DOHH2 (cell line): ENCODE results near the gene FBXO28.
"Not testable (repeated sequence)": the region's sequence is repeated elsewhere in the genome, so short reads cannot be mapped to it uniquely, and the experiment has no call there.

Experiments used
- H3F3A ChIP-seq: fragments of 200-600 bp; sonication (generic), shearing (Covaris generic); 2 replicates; pipeline ENCODE4 v1.6.0; 2016; ENCODE audit warnings: antibody characterized with exemption, mild to moderate bottlenecking; ENCODE audit not compliant: control insufficient read depth, insufficient read depth
- H3K27ac ChIP-seq: fragments of 200-600 bp; sonication (generic); 2 replicates; pipeline ENCODE4 v1.5.1; 2014; ENCODE audit warnings: low read depth, mild to moderate bottlenecking, low read length, moderate library complexity
- H3K27me3 ChIP-seq: fragments of 200-600 bp; sonication (generic); 2 replicates; pipeline ENCODE4 v1.6.1; 2014; ENCODE audit warnings: mild to moderate bottlenecking, low read length, mixed read lengths; ENCODE audit not compliant: control insufficient read depth
- H3K36me3 ChIP-seq: fragments of 200-600 bp; sonication (generic); 2 replicates; pipeline ENCODE4 v1.6.1; 2014; ENCODE audit warnings: mild to moderate bottlenecking, low read length, moderate library complexity, mixed read lengths; ENCODE audit not compliant: control insufficient read depth
- H3K4me1 ChIP-seq: fragments of 200-600 bp; sonication (generic); 2 replicates; pipeline ENCODE4 v1.6.1; 2014; ENCODE audit warnings: mild to moderate bottlenecking, low read length, mixed read lengths; ENCODE audit not compliant: control insufficient read depth
- H3K4me2 ChIP-seq: fragments of 200-600 bp; sonication (generic); 2 replicates; pipeline ENCODE4 v1.6.0; 2014; ENCODE audit warnings: mild to moderate bottlenecking, low read length, moderate library complexity
- H3K4me3 ChIP-seq: fragments of 200-600 bp; sonication (generic); 2 replicates; pipeline ENCODE4 v1.5.1; 2014; ENCODE audit warnings: mild to moderate bottlenecking, low read length, mixed read lengths
- H3K79me2 ChIP-seq: fragments of 200-600 bp; sonication (generic); 2 replicates; pipeline ENCODE4 v1.6.1; 2014; ENCODE audit warnings: mild to moderate bottlenecking, low read length, mixed read lengths; ENCODE audit not compliant: control insufficient read depth
- H3K9me2 ChIP-seq: fragments of 200-600 bp; sonication (generic); replicated peaks from 2 replicates; pipeline ENCODE4 v1.6.1; 2014; ENCODE audit warnings: mild to moderate bottlenecking, low read length, mixed read lengths; ENCODE audit not compliant: control insufficient read depth
- H3K9me3 ChIP-seq: fragments of 200-600 bp; sonication (generic); 2 replicates; pipeline ENCODE4 v1.6.1; 2014; ENCODE audit warnings: antibody characterized with exemption, low read length, mixed read lengths; ENCODE audit not compliant: control insufficient read depth, insufficient read depth
- H4K20me1 ChIP-seq: fragments of 200-600 bp; sonication (generic); 2 replicates; pipeline ENCODE4 v1.6.0; 2014; ENCODE audit warnings: low read depth, mild to moderate bottlenecking, antibody characterized with exemption, low read length, moderate library complexity; ENCODE audit not compliant: control insufficient read depth, insufficient read depth
- EZH2phosphoT487 ChIP-seq: fragments of 200-600 bp; sonication (generic); IDR thresholded peaks from 2 replicates; pipeline ENCODE4 v1.6.1; 2017; ENCODE audit warnings: borderline replicate concordance, mild to moderate bottlenecking, antibody characterized with exemption, low read length, moderate library complexity, mixed read lengths
- TF ChIP-seq, protein P1 (sequence below): fragments of 200-600 bp; sonication (generic); IDR thresholded peaks from one replicate; pipeline ENCODE4 v1.5.1; 2014; ENCODE audit warnings: antibody characterized with exemption, mild to moderate bottlenecking, low read depth, low read length; ENCODE audit not compliant: poor library complexity, severe bottlenecking

FBXO28 gene

DNA sequence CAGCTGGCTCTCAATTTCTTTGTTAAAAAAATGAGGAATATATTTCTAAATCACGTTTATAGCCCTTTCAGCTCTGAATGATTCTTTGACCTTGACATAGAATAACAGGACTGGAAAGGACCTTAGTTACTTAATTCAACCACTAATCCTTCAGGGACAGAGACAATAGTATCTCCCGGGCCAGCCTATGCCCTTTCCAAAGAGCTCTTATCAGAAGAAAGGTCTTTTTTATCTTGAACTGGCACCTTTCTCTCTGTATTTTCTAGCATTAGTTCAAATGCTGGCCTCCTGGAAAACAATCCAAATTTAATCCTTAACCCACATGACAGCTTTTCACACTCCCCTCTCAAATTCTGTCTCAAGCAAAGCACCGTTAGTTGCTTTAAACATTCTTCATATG is 44.8 kb upstream of the FBXO28 start:
- Histone ChIP-seq H3K4me2 (no peak overlapping the region), H3K36me3 (no peaks in the 10 kb centered on the region), H3K27ac (no peak overlapping the region), H3K9me3 (no peaks in the 10 kb centered on the region), H3F3A (no peaks in the 10 kb centered on the region), H3K4me1 (no peaks in the 10 kb centered on the region), H3K4me3 (no peak overlapping the region), H3K79me2 (no peaks in the 10 kb centered on the region), H3K27me3 (peaks cover 34% of the 10 kb centered on the region), H4K20me1 (no peaks in the 10 kb centered on the region), H3K9me2 (no peaks in the 10 kb centered on the region)
- no peak for TF ChIP-seq EZH2phosphoT487
- TF ChIP-seq, protein P1, sequence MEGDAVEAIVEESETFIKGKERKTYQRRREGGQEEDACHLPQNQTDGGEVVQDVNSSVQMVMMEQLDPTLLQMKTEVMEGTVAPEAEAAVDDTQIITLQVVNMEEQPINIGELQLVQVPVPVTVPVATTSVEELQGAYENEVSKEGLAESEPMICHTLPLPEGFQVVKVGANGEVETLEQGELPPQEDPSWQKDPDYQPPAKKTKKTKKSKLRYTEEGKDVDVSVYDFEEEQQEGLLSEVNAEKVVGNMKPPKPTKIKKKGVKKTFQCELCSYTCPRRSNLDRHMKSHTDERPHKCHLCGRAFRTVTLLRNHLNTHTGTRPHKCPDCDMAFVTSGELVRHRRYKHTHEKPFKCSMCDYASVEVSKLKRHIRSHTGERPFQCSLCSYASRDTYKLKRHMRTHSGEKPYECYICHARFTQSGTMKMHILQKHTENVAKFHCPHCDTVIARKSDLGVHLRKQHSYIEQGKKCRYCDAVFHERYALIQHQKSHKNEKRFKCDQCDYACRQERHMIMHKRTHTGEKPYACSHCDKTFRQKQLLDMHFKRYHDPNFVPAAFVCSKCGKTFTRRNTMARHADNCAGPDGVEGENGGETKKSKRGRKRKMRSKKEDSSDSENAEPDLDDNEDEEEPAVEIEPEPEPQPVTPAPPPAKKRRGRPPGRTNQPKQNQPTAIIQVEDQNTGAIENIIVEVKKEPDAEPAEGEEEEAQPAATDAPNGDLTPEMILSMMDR = no peak

DNA sequence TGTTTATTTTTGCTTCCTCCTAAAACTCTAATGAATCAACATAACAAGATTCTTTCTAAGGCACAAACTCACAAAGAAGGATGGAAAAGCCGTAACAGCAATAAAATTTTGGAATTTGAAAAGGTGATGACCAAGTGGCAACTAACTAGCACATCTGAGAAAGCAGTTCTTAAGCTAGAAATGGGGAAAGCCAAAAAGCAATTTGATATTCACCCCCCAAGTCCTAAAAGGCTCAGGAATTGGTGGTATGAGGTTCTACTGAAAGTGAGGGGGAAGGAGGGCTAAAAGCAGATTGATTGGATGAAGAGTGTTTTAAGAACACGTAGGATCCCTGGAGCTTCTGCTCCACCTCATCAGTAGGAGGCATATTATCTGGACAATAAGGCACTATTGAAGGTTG is 43.4 kb upstream of the FBXO28 start:
- no peak for TF ChIP-seq EZH2phosphoT487
- TF ChIP-seq, protein P1 = no peak

DNA sequence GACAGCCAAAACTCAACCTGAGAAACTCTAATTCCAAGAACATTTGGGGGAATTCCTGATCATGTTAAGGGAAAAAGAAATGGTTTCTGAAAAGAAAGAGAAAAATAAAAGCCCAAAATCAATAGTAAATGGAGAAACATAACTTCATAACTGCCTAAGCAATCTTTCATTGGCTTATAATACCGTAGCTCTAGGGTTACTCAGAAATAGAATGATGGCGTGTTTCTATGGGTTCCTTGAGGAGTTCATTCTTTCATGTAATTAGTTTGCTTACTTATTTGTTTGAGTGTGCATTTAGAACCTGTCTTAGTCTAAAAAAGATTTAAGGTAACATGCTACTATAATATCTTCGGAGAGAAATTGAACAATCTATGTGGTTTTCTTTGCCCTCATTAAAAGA is 37.5 kb upstream of the FBXO28 start:
- Histone ChIP-seq H4K20me1 (no peaks in the 10 kb centered on the region), H3K9me3 (no peaks in the 10 kb centered on the region)
- no peak for TF ChIP-seq EZH2phosphoT487
- TF ChIP-seq, protein P1 = no peak

More for the DNA sequence above, 43.4 kb upstream of the FBXO28 start:
- Histone ChIP-seq H3K36me3 (no peaks in the 10 kb centered on the region), H3K27me3 (peaks cover 34% of the 10 kb centered on the region), H3K9me3 (no peaks in the 10 kb centered on the region), H3K27ac (no peak overlapping the region), H3K4me3 (no peak overlapping the region), H4K20me1 (no peaks in the 10 kb centered on the region), H3K4me2 (no peak overlapping the region), H3K9me2 (no peaks in the 10 kb centered on the region), H3F3A (no peaks in the 10 kb centered on the region), H3K4me1 (no peaks in the 10 kb centered on the region), H3K79me2 (no peaks in the 10 kb centered on the region)

DNA sequence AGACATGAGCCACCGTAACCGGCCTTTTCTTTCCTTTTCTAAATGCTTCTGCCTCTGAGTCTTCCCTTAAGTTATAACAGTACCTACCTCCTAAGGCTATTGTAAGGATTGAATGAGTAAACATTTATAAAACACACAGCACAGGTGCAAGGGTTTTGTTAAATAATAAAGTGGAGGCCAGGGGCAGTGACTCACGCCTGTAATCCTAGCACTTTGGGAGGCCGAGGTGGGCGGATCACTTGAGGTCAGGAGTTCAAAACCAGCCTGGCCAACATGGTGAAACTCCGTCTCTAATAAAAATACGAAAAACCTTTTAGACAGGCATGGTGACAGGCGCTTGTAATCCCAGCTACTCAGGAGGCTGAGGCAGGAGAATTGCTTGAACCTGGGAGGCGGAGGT is 34.3 kb upstream of the FBXO28 start:
- not testable (repeated sequence) for H3K27ac ChIP-seq, H4K20me1 ChIP-seq

More for the DNA sequence above, 37.5 kb upstream of the FBXO28 start:
- Histone ChIP-seq H3K4me2 (no peak overlapping the region), H3K36me3 (no peaks in the 10 kb centered on the region), H3K4me3 (no peak overlapping the region), H3K79me2 (no peaks in the 10 kb centered on the region), H3K4me1 (no peaks in the 10 kb centered on the region), H3K27me3 (peaks cover 26% of the 10 kb centered on the region), H3K9me2 (no peaks in the 10 kb centered on the region), H3F3A (no peaks in the 10 kb centered on the region), H3K27ac (no peak overlapping the region)

More for the DNA sequence above, 34.3 kb upstream of the FBXO28 start:
- not testable (repeated sequence) for H3K4me2 ChIP-seq, H3K27me3 ChIP-seq, H3K36me3 ChIP-seq, H3K4me3 ChIP-seq, H3K9me3 ChIP-seq, H3K4me1 ChIP-seq, H3F3A ChIP-seq, H3K9me2 ChIP-seq, H3K79me2 ChIP-seq
